ENCODE measurements around the gene PANK3.

- TF ChIP-seq, protein P1, sequence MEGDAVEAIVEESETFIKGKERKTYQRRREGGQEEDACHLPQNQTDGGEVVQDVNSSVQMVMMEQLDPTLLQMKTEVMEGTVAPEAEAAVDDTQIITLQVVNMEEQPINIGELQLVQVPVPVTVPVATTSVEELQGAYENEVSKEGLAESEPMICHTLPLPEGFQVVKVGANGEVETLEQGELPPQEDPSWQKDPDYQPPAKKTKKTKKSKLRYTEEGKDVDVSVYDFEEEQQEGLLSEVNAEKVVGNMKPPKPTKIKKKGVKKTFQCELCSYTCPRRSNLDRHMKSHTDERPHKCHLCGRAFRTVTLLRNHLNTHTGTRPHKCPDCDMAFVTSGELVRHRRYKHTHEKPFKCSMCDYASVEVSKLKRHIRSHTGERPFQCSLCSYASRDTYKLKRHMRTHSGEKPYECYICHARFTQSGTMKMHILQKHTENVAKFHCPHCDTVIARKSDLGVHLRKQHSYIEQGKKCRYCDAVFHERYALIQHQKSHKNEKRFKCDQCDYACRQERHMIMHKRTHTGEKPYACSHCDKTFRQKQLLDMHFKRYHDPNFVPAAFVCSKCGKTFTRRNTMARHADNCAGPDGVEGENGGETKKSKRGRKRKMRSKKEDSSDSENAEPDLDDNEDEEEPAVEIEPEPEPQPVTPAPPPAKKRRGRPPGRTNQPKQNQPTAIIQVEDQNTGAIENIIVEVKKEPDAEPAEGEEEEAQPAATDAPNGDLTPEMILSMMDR (IDR thresholded peaks at IDR 0.05) = no peak
- no peak for TF ChIP-seq POLR2A (IDR thresholded peaks at IDR 0.05)
Measured at GRCh38 chr5:168612996-168613395, 33.8 kb upstream of the PANK3 start.
